HepG2 (cell line): ENCODE measurements around the gene CCNA2. TPM values are rescaled to one million over a fixed set of nuclear protein-coding genes. Genes with fewer than 3 reads are reported as not detected.

ENCODE experiments used
- FOSL1 ChIP-seq: sonication (generic); formaldehyde crosslinking; IDR thresholded peaks from 2 replicates; pipeline ENCODE4 v1.9.0; 2021; ENCODE audit warnings: missing genetic modification reagents, borderline replicate concordance
- JUNB ChIP-seq: sonication (generic); formaldehyde crosslinking; IDR thresholded peaks from 2 replicates; pipeline ENCODE4 v1.8.0; 2022; ENCODE audit warnings: missing genetic modification reagents, mild to moderate bottlenecking, borderline replicate concordance
- MAFF ChIP-seq: IDR thresholded peaks from 2 replicates; pipeline ENCODE4 v1.6.1; 2011; ENCODE audit warnings: low read depth, low read length, improper control_type of control experiment
- ZBTB3 ChIP-seq: sonication (generic); formaldehyde crosslinking; IDR thresholded peaks from 2 replicates; pipeline ENCODE4 v1.4.0; 2020; ENCODE audit warnings: low read depth, mild to moderate bottlenecking, moderate library complexity, missing genetic modification reagents, borderline replicate concordance
- ZC3H4 ChIP-seq: sonication (generic); formaldehyde crosslinking; IDR thresholded peaks from 2 replicates; pipeline ENCODE4 v1.4.0; 2020; ENCODE audit warnings: missing genetic modification reagents, borderline replicate concordance
- ZNF549 ChIP-seq: sonication (generic); formaldehyde crosslinking; IDR thresholded peaks from 2 replicates; pipeline ENCODE4 v1.5.0; 2020; ENCODE audit warnings: missing genetic modification reagents
- ZSCAN21 ChIP-seq: sonication (generic); formaldehyde crosslinking; IDR thresholded peaks from 2 replicates; pipeline ENCODE4 v1.8.0; 2022; ENCODE audit warnings: mild to moderate bottlenecking, missing genetic modification reagents, moderate library complexity, borderline replicate concordance
- polyA plus RNA-seq, 8 experiments: library from polyadenylated mRNA; depleted of rRNA in 3 of 8; stranded (reverse) in 7 of 8; unstranded in 1 of 8; fragments of >200 nt; fragmentation: Illumina TruSeq in 4 of 8; extraction: Trizol in 4 of 8; gene quantifications; 2 replicates each; pipeline versions ENCODE4 v1.2.1 to v1.2.3, GENCODE V29; 2011 to 2016; ENCODE audit warnings: low read depth in 4 of 8, missing spikeins in 1 of 8, mixed read lengths in 1 of 8; ENCODE audit not compliant: insufficient read depth in 1 of 8
- total RNA-seq, 5 experiments: library from RNA; depleted of rRNA; stranded (reverse); fragments of >200 nt; fragmentation: Illumina TruSeq; extraction: Trizol; gene quantifications; 2 replicates each; pipeline ENCODE4 v1.2.3, GENCODE V29; 2016; ENCODE audit warnings: low read depth in 1 of 5
- TF ChIP-seq, protein P1 (sequence below): sonication (generic); formaldehyde crosslinking; IDR thresholded peaks from 2 replicates; pipeline ENCODE4 v1.8.1; 2023; ENCODE audit warnings: mild to moderate bottlenecking, missing genetic modification reagents, borderline replicate concordance
- TF ChIP-seq, protein P2 (sequence below): sonication (generic); formaldehyde crosslinking; IDR thresholded peaks from 2 replicates; pipeline ENCODE4 v1.8.0; 2022; ENCODE audit warnings: missing genetic modification reagents, mild to moderate bottlenecking, moderate library complexity, borderline replicate concordance
- TF ChIP-seq, protein P3 (sequence below): sonication (generic); formaldehyde crosslinking; IDR thresholded peaks from 2 replicates; pipeline ENCODE4 v1.4.0; 2020; ENCODE audit warnings: mild to moderate bottlenecking, missing genetic modification reagents
- TF ChIP-seq, protein P4 (sequence below): sonication (generic); formaldehyde crosslinking; IDR thresholded peaks from 2 replicates; pipeline ENCODE4 v1.4.0; 2020; ENCODE audit warnings: mild to moderate bottlenecking, missing genetic modification reagents
- TF ChIP-seq, protein P5 (sequence below): sonication (generic); formaldehyde crosslinking; IDR thresholded peaks from 2 replicates; pipeline ENCODE4 v1.4.0; 2020; ENCODE audit warnings: low read depth, missing genetic modification reagents

Gene CCNA2
- total and polyA plus RNA-seq, 2 of the 13 experiments (the other 11 are each of a cell fraction or from before 2014, with no cell fraction given) = 31.3 to 105 TPM

DNA sequence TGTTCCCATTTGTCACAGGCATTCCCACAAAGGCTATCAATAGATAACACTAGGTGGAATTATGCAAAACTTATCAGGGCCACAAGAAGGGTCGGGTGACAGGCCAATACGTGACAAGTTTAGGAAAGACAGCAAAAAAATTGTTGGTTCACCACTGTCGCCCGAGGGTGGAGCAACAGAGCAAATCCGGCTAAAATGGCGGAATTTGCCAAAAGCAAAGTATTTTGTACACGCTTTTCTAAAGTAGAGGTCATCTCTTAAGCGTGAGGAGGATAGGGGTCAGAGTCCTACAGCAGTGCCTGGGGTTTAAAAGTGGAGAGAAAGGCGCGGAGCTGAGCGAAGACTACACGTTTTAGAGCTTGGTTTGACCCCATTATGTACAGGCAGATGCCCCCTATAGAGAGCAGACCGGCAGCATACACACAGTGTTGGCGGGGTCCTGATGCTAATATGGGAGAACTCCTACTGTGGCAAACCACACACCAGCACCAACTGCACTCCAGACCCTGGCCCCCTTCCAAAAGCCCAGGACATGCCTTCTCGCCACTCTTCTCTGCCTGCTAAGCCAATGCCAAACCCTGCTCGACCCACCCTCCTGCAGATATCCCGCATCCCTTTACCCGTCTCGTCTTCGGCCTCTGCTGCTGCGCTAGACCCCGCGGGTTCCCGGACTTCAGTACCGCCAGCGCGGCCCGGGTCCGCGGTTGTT lies 733 bp downstream of the CCNA2 start (continued):
- TF ChIP-seq, protein P1, sequence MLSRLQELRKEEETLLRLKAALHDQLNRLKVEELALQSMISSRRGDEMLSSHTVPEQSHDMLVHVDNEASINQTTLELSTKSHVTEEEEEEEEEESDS (CRISPR knock-in tag) = no peak
- no peak for TF ChIP-seq MAFF
- no peak for TF ChIP-seq ZC3H4 (CRISPR knock-in tag)
- TF ChIP-seq, protein P2, sequence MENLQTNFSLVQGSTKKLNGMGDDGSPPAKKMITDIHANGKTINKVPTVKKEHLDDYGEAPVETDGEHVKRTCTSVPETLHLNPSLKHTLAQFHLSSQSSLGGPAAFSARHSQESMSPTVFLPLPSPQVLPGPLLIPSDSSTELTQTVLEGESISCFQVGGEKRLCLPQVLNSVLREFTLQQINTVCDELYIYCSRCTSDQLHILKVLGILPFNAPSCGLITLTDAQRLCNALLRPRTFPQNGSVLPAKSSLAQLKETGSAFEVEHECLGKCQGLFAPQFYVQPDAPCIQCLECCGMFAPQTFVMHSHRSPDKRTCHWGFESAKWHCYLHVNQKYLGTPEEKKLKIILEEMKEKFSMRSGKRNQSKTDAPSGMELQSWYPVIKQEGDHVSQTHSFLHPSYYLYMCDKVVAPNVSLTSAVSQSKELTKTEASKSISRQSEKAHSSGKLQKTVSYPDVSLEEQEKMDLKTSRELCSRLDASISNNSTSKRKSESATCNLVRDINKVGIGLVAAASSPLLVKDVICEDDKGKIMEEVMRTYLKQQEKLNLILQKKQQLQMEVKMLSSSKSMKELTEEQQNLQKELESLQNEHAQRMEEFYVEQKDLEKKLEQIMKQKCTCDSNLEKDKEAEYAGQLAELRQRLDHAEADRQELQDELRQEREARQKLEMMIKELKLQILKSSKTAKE (CRISPR knock-in tag) = no peak
- TF ChIP-seq JUNB (CRISPR knock-in tag) = no peak
- TF ChIP-seq, protein P3, sequence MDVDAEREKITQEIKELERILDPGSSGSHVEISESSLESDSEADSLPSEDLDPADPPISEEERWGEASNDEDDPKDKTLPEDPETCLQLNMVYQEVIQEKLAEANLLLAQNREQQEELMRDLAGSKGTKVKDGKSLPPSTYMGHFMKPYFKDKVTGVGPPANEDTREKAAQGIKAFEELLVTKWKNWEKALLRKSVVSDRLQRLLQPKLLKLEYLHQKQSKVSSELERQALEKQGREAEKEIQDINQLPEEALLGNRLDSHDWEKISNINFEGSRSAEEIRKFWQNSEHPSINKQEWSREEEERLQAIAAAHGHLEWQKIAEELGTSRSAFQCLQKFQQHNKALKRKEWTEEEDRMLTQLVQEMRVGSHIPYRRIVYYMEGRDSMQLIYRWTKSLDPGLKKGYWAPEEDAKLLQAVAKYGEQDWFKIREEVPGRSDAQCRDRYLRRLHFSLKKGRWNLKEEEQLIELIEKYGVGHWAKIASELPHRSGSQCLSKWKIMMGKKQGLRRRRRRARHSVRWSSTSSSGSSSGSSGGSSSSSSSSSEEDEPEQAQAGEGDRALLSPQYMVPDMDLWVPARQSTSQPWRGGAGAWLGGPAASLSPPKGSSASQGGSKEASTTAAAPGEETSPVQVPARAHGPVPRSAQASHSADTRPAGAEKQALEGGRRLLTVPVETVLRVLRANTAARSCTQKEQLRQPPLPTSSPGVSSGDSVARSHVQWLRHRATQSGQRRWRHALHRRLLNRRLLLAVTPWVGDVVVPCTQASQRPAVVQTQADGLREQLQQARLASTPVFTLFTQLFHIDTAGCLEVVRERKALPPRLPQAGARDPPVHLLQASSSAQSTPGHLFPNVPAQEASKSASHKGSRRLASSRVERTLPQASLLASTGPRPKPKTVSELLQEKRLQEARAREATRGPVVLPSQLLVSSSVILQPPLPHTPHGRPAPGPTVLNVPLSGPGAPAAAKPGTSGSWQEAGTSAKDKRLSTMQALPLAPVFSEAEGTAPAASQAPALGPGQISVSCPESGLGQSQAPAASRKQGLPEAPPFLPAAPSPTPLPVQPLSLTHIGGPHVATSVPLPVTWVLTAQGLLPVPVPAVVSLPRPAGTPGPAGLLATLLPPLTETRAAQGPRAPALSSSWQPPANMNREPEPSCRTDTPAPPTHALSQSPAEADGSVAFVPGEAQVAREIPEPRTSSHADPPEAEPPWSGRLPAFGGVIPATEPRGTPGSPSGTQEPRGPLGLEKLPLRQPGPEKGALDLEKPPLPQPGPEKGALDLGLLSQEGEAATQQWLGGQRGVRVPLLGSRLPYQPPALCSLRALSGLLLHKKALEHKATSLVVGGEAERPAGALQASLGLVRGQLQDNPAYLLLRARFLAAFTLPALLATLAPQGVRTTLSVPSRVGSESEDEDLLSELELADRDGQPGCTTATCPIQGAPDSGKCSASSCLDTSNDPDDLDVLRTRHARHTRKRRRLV = no peak
- TF ChIP-seq ZNF549 = no peak
- 0 out of 2 replicates have a peak, but pooled peaks have one; percentile 2 for TF ChIP-seq ZBTB3 (CRISPR knock-in tag)
- TF ChIP-seq, protein P4, sequence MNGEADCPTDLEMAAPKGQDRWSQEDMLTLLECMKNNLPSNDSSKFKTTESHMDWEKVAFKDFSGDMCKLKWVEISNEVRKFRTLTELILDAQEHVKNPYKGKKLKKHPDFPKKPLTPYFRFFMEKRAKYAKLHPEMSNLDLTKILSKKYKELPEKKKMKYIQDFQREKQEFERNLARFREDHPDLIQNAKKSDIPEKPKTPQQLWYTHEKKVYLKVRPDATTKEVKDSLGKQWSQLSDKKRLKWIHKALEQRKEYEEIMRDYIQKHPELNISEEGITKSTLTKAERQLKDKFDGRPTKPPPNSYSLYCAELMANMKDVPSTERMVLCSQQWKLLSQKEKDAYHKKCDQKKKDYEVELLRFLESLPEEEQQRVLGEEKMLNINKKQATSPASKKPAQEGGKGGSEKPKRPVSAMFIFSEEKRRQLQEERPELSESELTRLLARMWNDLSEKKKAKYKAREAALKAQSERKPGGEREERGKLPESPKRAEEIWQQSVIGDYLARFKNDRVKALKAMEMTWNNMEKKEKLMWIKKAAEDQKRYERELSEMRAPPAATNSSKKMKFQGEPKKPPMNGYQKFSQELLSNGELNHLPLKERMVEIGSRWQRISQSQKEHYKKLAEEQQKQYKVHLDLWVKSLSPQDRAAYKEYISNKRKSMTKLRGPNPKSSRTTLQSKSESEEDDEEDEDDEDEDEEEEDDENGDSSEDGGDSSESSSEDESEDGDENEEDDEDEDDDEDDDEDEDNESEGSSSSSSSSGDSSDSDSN (CRISPR knock-in tag) = no peak
- TF ChIP-seq FOSL1 = no peak
- TF ChIP-seq, protein P5, sequence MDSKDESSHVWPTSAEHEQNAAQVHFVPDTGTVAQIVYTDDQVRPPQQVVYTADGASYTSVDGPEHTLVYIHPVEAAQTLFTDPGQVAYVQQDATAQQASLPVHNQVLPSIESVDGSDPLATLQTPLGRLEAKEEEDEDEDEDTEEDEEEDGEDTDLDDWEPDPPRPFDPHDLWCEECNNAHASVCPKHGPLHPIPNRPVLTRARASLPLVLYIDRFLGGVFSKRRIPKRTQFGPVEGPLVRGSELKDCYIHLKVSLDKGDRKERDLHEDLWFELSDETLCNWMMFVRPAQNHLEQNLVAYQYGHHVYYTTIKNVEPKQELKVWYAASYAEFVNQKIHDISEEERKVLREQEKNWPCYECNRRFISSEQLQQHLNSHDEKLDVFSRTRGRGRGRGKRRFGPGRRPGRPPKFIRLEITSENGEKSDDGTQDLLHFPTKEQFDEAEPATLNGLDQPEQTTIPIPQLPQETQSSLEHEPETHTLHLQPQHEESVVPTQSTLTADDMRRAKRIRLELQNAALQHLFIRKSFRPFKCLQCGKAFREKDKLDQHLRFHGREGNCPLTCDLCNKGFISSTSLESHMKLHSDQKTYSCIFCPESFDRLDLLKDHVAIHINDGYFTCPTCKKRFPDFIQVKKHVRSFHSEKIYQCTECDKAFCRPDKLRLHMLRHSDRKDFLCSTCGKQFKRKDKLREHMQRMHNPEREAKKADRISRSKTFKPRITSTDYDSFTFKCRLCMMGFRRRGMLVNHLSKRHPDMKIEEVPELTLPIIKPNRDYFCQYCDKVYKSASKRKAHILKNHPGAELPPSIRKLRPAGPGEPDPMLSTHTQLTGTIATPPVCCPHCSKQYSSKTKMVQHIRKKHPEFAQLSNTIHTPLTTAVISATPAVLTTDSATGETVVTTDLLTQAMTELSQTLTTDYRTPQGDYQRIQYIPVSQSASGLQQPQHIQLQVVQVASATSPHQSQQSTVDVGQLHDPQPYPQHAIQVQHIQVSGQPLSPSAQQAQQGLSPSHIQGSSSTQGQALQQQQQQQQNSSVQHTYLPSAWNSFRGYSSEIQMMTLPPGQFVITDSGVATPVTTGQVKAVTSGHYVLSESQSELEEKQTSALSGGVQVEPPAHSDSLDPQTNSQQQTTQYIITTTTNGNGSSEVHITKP (CRISPR knock-in tag) = no peak
- 0 out of 2 replicates have a peak, but pooled peaks have one; percentile 8 for TF ChIP-seq ZSCAN21 (CRISPR knock-in tag)
